Neural cell (in vitro differentiated cells): ENCODE results near the gene KRT16. TPM values are rescaled to one million over a fixed set of nuclear protein-coding genes. Genes with fewer than 3 reads are reported as not detected.

ENCODE experiments used
- H2AFZ ChIP-seq: fragments of 200-600, 300-800 bp; sonication (generic), shearing (Covaris generic); 2 replicates; pipeline ENCODE4 v1.6.0; 2014; ENCODE audit warnings: low read depth, mild to moderate bottlenecking, antibody characterized with exemption, low read length, moderate library complexity
- H3F3A ChIP-seq: fragments of 200-600 bp; shearing (Covaris generic); 2 replicates; pipeline ENCODE4 v1.6.1; 2016; ENCODE audit warnings: mild to moderate bottlenecking, moderate library complexity, mixed read lengths, antibody characterized with exemption, low read length; ENCODE audit not compliant: insufficient read depth, poor library complexity, severe bottlenecking
- H3K27ac ChIP-seq: fragments of 200-600, 300-800 bp; sonication (generic), shearing (Covaris generic); 2 replicates; pipeline ENCODE4 v1.5.1; 2014; ENCODE audit warnings: mild to moderate bottlenecking, low read length, moderate library complexity
- H3K27me3 ChIP-seq: fragments of 300-800, 200-600 bp; sonication (generic), shearing (Covaris generic); 2 replicates; pipeline ENCODE4 v1.6.0; 2014; ENCODE audit warnings: mild to moderate bottlenecking, low read depth, low read length, moderate library complexity; ENCODE audit not compliant: insufficient read depth
- H3K36me3 ChIP-seq: fragments of 300-800, 200-600 bp; sonication (generic), shearing (Covaris generic); 2 replicates; pipeline ENCODE4 v1.5.1; 2014; ENCODE audit warnings: mild to moderate bottlenecking, antibody characterized with exemption, low read length, moderate library complexity; ENCODE audit not compliant: insufficient read depth
- H3K4me2 ChIP-seq: fragments of 300-800, 200-600 bp; sonication (generic), shearing (Covaris generic); 2 replicates; pipeline ENCODE4 v1.6.0; 2014; ENCODE audit warnings: mild to moderate bottlenecking, low read length
- H3K4me3 ChIP-seq: fragments of 300-800, 200-600 bp; sonication (generic), shearing (Covaris generic); 2 replicates; pipeline ENCODE4 v1.5.1; 2014; ENCODE audit warnings: mild to moderate bottlenecking, low read length, moderate library complexity
- H3K79me2 ChIP-seq: fragments of 200-600 bp; shearing (Covaris generic); replicated peaks from 2 replicates; pipeline ENCODE4 v1.6.0; 2014; ENCODE audit warnings: mild to moderate bottlenecking, low read length, moderate library complexity; ENCODE audit not compliant: insufficient read depth
- H3K9ac ChIP-seq: fragments of 300-800, 200-600 bp; sonication (generic), shearing (Covaris generic); 2 replicates; pipeline ENCODE4 v1.6.1; 2016; ENCODE audit warnings: mild to moderate bottlenecking, low read length, mixed read lengths
- H3K9me2 ChIP-seq: fragments of 200-600 bp; shearing (Covaris generic); 2 replicates; pipeline ENCODE4 v1.6.1; 2016; ENCODE audit warnings: mild to moderate bottlenecking, low read length, mixed read lengths; ENCODE audit not compliant: insufficient read depth
- H3K9me3 ChIP-seq: fragments of 200-600, 300-800 bp; sonication (generic), shearing (Covaris generic); 2 replicates; pipeline ENCODE4 v1.6.1; 2016; ENCODE audit warnings: mild to moderate bottlenecking, mixed run types, low read length, moderate library complexity, mixed read lengths
- H4K20me1 ChIP-seq: fragments of 200-600 bp; shearing (Covaris generic); 2 replicates; pipeline ENCODE4 v1.6.1; 2016; ENCODE audit warnings: mild to moderate bottlenecking, mixed run types; ENCODE audit not compliant: insufficient read depth
- CTCF ChIP-seq: fragments of 450-650 bp; IDR thresholded peaks from 2 replicates; pipeline ENCODE4 v1.5.1; 2014; ENCODE audit warnings: antibody characterized with exemption, mild to moderate bottlenecking, moderate library complexity; ENCODE audit not compliant: poor library complexity, severe bottlenecking
- EP300 ChIP-seq: fragments of 450-650 bp; conservative IDR thresholded peaks from 2 replicates; pipeline ENCODE4 v1.6.1; 2014; ENCODE audit warnings: antibody characterized with exemption, mild to moderate bottlenecking, moderate library complexity; ENCODE audit not compliant: poor library complexity, severe bottlenecking
- EZH2 ChIP-seq: fragments of 200-600, 300-800 bp; shearing (Covaris generic), sonication (generic); IDR thresholded peaks from 2 replicates; pipeline ENCODE4 v1.6.1; 2014; ENCODE audit warnings: antibody characterized with exemption, low read length, borderline replicate concordance, mild to moderate bottlenecking; ENCODE audit not compliant: insufficient read depth, poor library complexity, severe bottlenecking
- MXI1 ChIP-seq: fragments of 450-650 bp; conservative IDR thresholded peaks from 2 replicates; pipeline ENCODE4 v1.6.1; 2014; ENCODE audit warnings: antibody characterized with exemption, mild to moderate bottlenecking; ENCODE audit not compliant: poor library complexity, severe bottlenecking
- POLR2AphosphoS5 ChIP-seq: IDR thresholded peaks from 2 replicates; pipeline ENCODE4 v1.6.1; 2012
- RAD21 ChIP-seq: fragments of 450-650 bp; conservative IDR thresholded peaks from 2 replicates; pipeline ENCODE4 v1.6.1; 2014; ENCODE audit warnings: antibody characterized with exemption, mild to moderate bottlenecking, moderate library complexity
- REST ChIP-seq: IDR thresholded peaks from 2 replicates; pipeline ENCODE4 v1.6.1; 2012; ENCODE audit warnings: borderline replicate concordance
- SMC3 ChIP-seq: fragments of 450-650 bp; conservative IDR thresholded peaks from 2 replicates; pipeline ENCODE4 v1.6.1; 2014; ENCODE audit warnings: antibody characterized with exemption, mild to moderate bottlenecking, moderate library complexity; ENCODE audit not compliant: poor library complexity
- TAF1 ChIP-seq: IDR thresholded peaks from 2 replicates; pipeline ENCODE4 v1.6.1; 2012; ENCODE audit warnings: low read depth
- polyA plus RNA-seq: library from polyadenylated mRNA; depleted of rRNA; stranded (reverse); fragments of >200 nt; gene quantifications from 2 replicates; pipeline ENCODE4 v1.2.3, GENCODE V29; 2014

KRT16 gene
- polyA plus RNA-seq, 1 donor from 2014 or later = not detected

- Histone ChIP-seq H3K9me3 (no peaks in the 10 kb centered on the region), H3K4me3 (peak overlapping the region; percentile 56), H3K4me2 (no peak overlapping the region), H2AFZ (no peak overlapping the region), H3F3A (no peaks in the 10 kb centered on the region), H3K36me3 (no peaks in the 10 kb centered on the region), H4K20me1 (no peaks in the 10 kb centered on the region), H3K79me2 (no peaks in the 10 kb centered on the region), H3K27me3 (peaks cover 4% of the 10 kb centered on the region), H3K27ac (no peak overlapping the region), H3K9me2 (no peaks in the 10 kb centered on the region), H3K9ac (peak overlapping the region; percentile 20)
- TF ChIP-seq CTCF = peak; percentile 79
- peak; percentile 57 for TF ChIP-seq RAD21
- no peak for TF ChIP-seq TAF1
- no peak for TF ChIP-seq EZH2
- peak; percentile 76 for TF ChIP-seq SMC3
- no peak for TF ChIP-seq MXI1
- TF ChIP-seq REST = no peak
- no peak for TF ChIP-seq POLR2AphosphoS5
- TF ChIP-seq EP300 = no peak
Measured at GRCh38 chr17:41648411-41649195, 36.0 kb upstream of the KRT16 start.

- Histone ChIP-seq H2AFZ (no peak overlapping the region), H3K9ac (peak overlapping the region; percentile 20)
Measured at GRCh38 chr17:41647940-41648410, 35.4 kb upstream of the KRT16 start.

More at GRCh38 chr17:41647940-41648410, 35.4 kb upstream of the KRT16 start:
- Histone ChIP-seq H3K27me3 (peaks cover 4% of the 10 kb centered on the region), H3K27ac (no peak overlapping the region), H3K4me2 (no peak overlapping the region), H4K20me1 (no peaks in the 10 kb centered on the region), H3K36me3 (no peaks in the 10 kb centered on the region), H3K79me2 (no peaks in the 10 kb centered on the region), H3K9me2 (no peaks in the 10 kb centered on the region), H3F3A (no peaks in the 10 kb centered on the region), H3K9me3 (no peaks in the 10 kb centered on the region), H3K4me3 (peak overlapping the region; percentile 56)
- TF ChIP-seq CTCF = peak; percentile 92
- no peak for TF ChIP-seq POLR2AphosphoS5
- TF ChIP-seq EP300 = no peak
- TF ChIP-seq MXI1 = no peak
- no peak for TF ChIP-seq TAF1
- TF ChIP-seq RAD21 = peak; percentile 87
- TF ChIP-seq EZH2 = no peak
- no peak for TF ChIP-seq REST
- peak; percentile 93 for TF ChIP-seq SMC3
